AG09319 (cell line): Measurements from ENCODE around the gene PNKP.
"Not testable (repeated sequence)": the region's sequence is repeated elsewhere in the genome, so short reads cannot be mapped to it uniquely, and the experiment has no call there.

ENCODE experiments used
- DNase-seq: peaks from one replicate; pipeline ENCODE4 v3.0.0-alpha.2; 2010; ENCODE audit warnings: low read depth; ENCODE audit errors: extremely low read depth
- CTCF ChIP-seq: IDR thresholded peaks from 2 replicates; pipeline ENCODE4 v1.5.1; 2011; ENCODE audit warnings: low read depth, mild to moderate bottlenecking, inconsistent platforms, low read length, moderate library complexity

PNKP gene

DNA sequence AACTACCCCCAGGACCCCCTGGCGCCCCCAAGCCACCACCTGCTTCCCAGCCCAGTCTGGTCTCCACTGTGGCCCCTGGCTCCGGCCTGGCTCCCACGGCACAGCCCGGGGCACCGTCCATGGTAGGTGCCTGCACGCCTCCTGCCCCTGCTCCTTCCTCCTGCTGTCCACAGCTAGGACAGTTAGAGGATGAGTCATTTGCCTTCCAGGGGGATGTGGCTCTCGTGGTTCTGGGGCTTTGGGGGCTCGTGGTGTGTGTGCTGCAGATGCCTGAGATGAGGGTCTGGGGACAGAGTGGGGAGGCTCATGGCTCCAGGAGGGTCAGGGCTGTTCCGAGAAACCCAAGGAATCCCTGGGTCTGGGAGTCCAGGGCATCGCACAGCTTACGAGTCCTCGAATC, 36.6 kb downstream of the PNKP start:
- no peak for TF ChIP-seq CTCF
- DNase-seq, result no peak

DNA sequence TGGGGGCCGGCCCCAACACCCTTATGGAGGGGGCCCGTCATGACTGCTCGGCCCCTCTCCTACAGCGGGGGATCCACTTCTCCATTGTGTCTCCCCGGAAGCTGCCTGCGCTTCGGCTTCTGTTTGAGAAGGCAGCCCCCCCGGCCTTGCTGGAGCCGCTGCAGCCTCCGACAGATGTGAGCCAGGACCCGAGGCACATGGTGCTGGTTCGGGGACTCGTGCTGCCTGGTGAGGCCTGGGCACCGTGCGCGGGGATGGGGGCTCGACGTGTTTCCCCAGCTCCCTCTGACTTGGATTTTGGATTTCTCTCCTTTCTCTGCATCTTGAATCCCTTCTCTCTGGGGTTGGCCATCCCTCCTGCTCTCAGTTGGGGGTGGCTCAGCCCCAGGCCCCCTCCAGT, 37.7 kb downstream of the PNKP start:
- TF ChIP-seq CTCF, result no peak
- no peak for DNase-seq

GRCh38 chr19:49829200-49829599, 38.2 kb downstream of the PNKP start:
- no peak for TF ChIP-seq CTCF
- DNase-seq, result no peak

DNA sequence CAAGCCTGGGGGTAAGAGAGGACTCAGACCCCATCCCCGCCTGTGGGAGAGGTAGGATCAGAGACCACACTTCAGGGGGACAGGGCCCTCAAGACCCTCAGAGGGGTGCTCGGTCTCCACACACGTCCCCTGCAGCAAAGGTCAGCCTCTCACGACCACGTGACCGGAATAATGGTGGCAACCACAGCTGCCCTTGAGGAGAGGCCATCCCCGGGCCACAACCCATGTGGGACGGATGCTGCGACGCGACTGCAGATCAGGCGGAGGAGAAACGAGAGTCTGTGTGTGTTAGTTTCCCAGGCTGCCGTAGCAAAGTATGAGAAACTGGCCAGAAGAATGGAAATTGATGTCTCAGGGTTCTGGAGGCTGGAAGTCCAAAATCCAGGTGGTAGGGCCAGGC, 40.3 kb downstream of the PNKP start:
- DNase-seq, result no peak
- TF ChIP-seq CTCF, result no peak

DNA sequence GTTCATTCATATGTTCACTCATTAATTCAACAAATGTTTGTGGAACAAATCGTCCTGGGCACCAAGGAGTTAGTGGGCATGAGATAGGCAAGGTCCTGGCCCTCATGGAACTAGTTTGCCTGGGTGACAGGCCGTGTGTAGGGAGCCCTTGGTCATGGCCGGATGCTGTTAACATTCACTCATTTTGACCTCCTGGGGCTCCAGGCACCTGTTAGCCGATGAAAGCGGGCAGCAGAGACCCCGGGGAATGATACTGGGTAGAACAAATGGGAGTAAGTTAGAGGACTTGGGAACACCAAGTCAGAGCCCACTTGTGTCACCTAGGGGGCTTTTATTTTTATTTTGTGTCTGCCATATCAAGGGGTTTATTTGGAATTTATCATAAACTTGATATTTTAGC, 42.7 kb downstream of the PNKP start:
- no peak for TF ChIP-seq CTCF
- DNase-seq, result no peak

GRCh38 chr19:49823472-49823871, 43.9 kb downstream of the PNKP start:
- TF ChIP-seq CTCF, result no peak
- DNase-seq, result no peak

GRCh38 chr19:49820125-49820524, 47.3 kb downstream of the PNKP start:
- no peak for TF ChIP-seq CTCF
- DNase-seq, result no peak

DNA sequence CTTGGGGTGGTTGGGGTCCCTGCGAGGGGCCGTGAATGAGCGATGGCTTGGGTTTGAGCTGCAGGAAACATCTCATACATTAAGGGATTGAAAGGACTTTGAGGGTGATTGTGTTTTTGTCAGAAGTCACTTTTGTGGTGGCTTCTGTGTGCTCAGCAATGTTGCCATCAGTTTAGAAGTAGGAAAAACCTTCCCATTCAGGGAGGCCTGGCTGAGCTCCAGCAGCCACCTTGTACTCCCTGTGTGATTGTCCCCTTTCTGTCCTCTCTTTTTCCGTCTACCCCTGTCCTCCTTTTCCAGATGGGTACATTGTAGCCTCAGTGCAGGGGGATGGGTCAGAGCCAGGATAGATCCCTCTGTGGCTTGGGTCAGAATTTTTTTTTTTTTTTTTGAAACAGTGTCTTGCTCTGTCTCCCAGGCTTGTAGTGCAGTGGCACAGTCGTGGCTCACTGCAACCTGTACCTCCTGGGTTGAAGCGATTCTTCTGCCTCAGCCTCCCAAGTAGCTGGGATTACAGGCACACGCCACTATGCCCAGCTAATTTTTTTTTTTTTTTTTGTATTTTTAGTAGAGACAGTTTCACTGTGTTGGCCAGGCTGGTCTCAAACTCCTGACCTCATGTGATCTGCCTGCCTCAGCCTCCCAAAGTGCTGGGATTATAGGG, 47.8 kb downstream of the PNKP start:
- not testable (repeated sequence) for DNase-seq
